Activated T-cell treated with anti-CD3 and anti-CD28 coated beads, Interleukin-2, amount 50 U/mL, for 24 hours (primary cell): ENCODE measurements around the gene EPB41L1.
"Not testable (repeated sequence)": the region's sequence is repeated elsewhere in the genome, so short reads cannot be mapped to it uniquely, and the experiment has no call there.

Experiments
- DNase-seq: peaks from one replicate; pipeline ENCODE4 v3.0.0-alpha.2; 2020
- H3K27ac Mint-ChIP-seq: 2 replicates; pipeline ENCODE4 v1.8.0; 2020; ENCODE audit warnings: mild to moderate bottlenecking, mixed read lengths
- H3K27me3 Mint-ChIP-seq: 2 replicates; pipeline ENCODE4 v1.8.0; 2020; ENCODE audit warnings: mixed read lengths
- H3K36me3 Mint-ChIP-seq: 2 replicates; pipeline ENCODE4 v1.8.0; 2020; ENCODE audit warnings: low read depth, mixed read lengths
- H3K4me1 Mint-ChIP-seq: 2 replicates; pipeline ENCODE4 v1.8.0; 2020; ENCODE audit warnings: low read depth, mixed read lengths
- H3K4me3 Mint-ChIP-seq: 2 replicates; pipeline ENCODE4 v1.8.0; 2020; ENCODE audit warnings: mild to moderate bottlenecking, moderate library complexity, mixed read lengths
- H3K9me3 Mint-ChIP-seq: 2 replicates; pipeline ENCODE4 v1.8.0; 2020; ENCODE audit warnings: mixed read lengths

The EPB41L1 gene

DNA sequence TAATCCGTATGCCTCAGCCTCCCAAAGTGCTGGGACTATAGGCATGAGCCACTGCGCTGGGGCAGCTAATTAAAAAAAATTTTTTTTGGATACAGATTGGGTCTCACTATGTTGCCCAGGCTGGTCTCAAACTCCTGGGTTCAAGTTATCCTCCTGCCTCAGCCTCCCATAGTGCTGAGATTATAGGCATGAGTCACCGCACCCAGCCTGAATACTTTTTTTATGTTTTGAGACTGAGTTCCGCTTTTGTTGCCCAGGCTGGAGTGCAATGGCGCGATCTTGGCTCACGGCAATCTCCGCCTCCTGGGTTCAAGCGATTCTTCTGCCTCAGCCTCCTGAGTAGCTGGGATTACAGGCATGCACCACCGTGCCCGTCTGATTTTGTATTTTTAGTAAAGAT, 17.2 kb upstream of the EPB41L1 start:
- H3K4me1 Mint-ChIP-seq, H3K4me3 Mint-ChIP-seq, DNase-seq, H3K27ac Mint-ChIP-seq, H3K27me3 Mint-ChIP-seq, H3K36me3 Mint-ChIP-seq, H3K9me3 Mint-ChIP-seq: not testable (repeated sequence)

DNA sequence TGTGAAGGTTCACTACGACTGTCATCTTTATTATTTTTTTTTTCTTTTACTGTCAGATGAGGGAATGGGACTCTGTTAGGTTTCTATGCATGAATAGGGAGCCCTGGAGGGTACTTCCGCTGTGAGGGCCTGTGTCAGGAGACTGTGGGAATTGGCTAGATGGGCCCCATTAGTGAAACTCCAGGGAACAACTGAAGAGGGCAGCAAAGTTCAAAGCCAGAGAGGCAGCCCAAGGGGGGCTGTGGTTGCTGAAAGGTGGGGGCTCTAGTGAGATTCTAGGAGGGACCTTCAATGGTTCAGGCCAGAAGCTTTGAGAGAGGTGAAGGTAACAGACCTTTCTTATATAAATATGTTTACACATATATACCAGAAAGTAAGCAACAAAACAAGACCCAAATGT, 13.2 kb upstream of the EPB41L1 start:
- H3K9me3 Mint-ChIP-seq, result no peaks in the 10 kb centered on the region
- peaks cover 10% of the 10 kb centered on the region for H3K27me3 Mint-ChIP-seq
- DNase-seq, result no peak
- H3K36me3 Mint-ChIP-seq, result no peaks in the 10 kb centered on the region
- no peak overlapping the region for H3K27ac Mint-ChIP-seq
- peaks cover 1% of the 10 kb centered on the region for H3K4me1 Mint-ChIP-seq
- no peak overlapping the region for H3K4me3 Mint-ChIP-seq

DNA sequence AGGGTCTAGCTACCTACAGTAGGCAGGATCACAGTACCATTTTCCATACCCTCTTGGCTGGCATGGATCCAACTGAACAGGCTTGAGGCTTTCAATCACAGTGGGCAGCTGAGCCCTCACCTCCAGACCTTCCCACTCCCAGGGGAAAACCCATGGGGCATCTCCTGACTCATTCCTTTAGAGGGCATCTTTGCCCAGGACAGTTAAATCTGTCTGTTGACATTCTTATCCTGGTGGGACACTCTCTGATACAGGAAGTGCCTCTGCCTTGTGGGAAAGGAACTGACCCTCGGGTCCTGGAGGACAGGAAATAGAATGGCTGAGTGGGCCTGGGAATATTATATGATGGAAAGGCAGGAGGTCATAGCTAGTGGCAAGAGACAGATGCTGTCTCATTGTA, 10.2 kb upstream of the EPB41L1 start:
- no peak overlapping the region for H3K27ac Mint-ChIP-seq
- peaks cover 10% of the 10 kb centered on the region for H3K27me3 Mint-ChIP-seq
- no peaks in the 10 kb centered on the region for H3K36me3 Mint-ChIP-seq
- no peak for DNase-seq
- H3K9me3 Mint-ChIP-seq, result no peaks in the 10 kb centered on the region
- H3K4me3 Mint-ChIP-seq, result no peak overlapping the region
- H3K4me1 Mint-ChIP-seq, result peaks cover 1% of the 10 kb centered on the region

GRCh38 chr20:36145877-36146707, 8.4 kb upstream of the EPB41L1 start:
- no peak overlapping the region for H3K27ac Mint-ChIP-seq
- peaks cover 10% of the 10 kb centered on the region for H3K27me3 Mint-ChIP-seq
- H3K36me3 Mint-ChIP-seq, result no peaks in the 10 kb centered on the region

GRCh38 chr20:36147690-36148089, 6.8 kb upstream of the EPB41L1 start:
- Mint-ChIP-seq H3K27me3 (peaks cover 15% of the 10 kb centered on the region), H3K4me1 (peaks cover 1% of the 10 kb centered on the region), H3K27ac (no peak overlapping the region), H3K36me3 (no peaks in the 10 kb centered on the region), H3K9me3 (no peaks in the 10 kb centered on the region), H3K4me3 (no peak overlapping the region)
- no peak for DNase-seq

More at GRCh38 chr20:36145877-36146707, 8.4 kb upstream of the EPB41L1 start:
- DNase-seq, result no peak
- Mint-ChIP-seq H3K4me3 (no peak overlapping the region), H3K9me3 (no peaks in the 10 kb centered on the region), H3K4me1 (peaks cover 1% of the 10 kb centered on the region)

GRCh38 chr20:36148439-36148838, 6.1 kb upstream of the EPB41L1 start:
- DNase-seq, result no peak
- H3K4me3 Mint-ChIP-seq, result no peak overlapping the region
- H3K36me3 Mint-ChIP-seq, result no peaks in the 10 kb centered on the region
- H3K27ac Mint-ChIP-seq, result no peak overlapping the region
- H3K4me1 Mint-ChIP-seq, result no peaks in the 10 kb centered on the region
- peaks cover 22% of the 10 kb centered on the region for H3K27me3 Mint-ChIP-seq
- H3K9me3 Mint-ChIP-seq, result no peaks in the 10 kb centered on the region

DNA sequence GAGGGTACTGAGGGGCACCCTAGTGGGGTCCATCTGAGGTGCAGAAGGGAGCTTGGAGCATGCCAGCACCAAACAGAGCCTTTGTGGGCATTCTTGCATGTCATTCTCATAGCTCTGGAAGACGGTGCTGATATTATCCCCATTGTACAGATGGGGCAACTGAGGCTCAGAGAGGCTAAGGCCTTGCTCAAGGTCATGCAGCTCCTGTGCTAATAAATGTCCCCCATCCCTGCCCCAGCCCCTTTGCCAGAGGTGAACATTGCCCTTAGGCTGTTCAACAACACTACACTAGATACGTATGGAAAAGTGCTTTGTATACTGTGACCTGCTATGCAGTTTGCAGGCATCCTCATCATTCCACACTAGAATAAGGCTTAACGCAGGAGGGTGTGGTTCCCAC, 5.5 kb upstream of the EPB41L1 start:
- no peak for DNase-seq
- Mint-ChIP-seq H3K27ac (no peak overlapping the region), H3K9me3 (no peaks in the 10 kb centered on the region), H3K36me3 (no peaks in the 10 kb centered on the region), H3K4me3 (no peak overlapping the region), H3K4me1 (peaks cover 2% of the 10 kb centered on the region), H3K27me3 (peaks cover 24% of the 10 kb centered on the region)

- H3K27me3 Mint-ChIP-seq, result peaks cover 20% of the 10 kb centered on the region
- H3K36me3 Mint-ChIP-seq, result no peaks in the 10 kb centered on the region
- H3K4me1 Mint-ChIP-seq, result peaks cover 2% of the 10 kb centered on the region
- no peak overlapping the region for H3K27ac Mint-ChIP-seq
- no peak overlapping the region for H3K4me3 Mint-ChIP-seq
- no peak for DNase-seq
- H3K9me3 Mint-ChIP-seq, result no peaks in the 10 kb centered on the region
Measured at GRCh38 chr20:36149469-36149868, 5.1 kb upstream of the EPB41L1 start.

- H3K4me1 Mint-ChIP-seq, result peaks cover 6% of the 10 kb centered on the region
- no peak overlapping the region for H3K27ac Mint-ChIP-seq
- H3K36me3 Mint-ChIP-seq, result no peaks in the 10 kb centered on the region
- H3K4me3 Mint-ChIP-seq, result no peak overlapping the region
- no peak for DNase-seq
- no peaks in the 10 kb centered on the region for H3K9me3 Mint-ChIP-seq
- H3K27me3 Mint-ChIP-seq, result peaks cover 22% of the 10 kb centered on the region
Measured at GRCh38 chr20:36150489-36150846, 4.1 kb upstream of the EPB41L1 start.

DNA sequence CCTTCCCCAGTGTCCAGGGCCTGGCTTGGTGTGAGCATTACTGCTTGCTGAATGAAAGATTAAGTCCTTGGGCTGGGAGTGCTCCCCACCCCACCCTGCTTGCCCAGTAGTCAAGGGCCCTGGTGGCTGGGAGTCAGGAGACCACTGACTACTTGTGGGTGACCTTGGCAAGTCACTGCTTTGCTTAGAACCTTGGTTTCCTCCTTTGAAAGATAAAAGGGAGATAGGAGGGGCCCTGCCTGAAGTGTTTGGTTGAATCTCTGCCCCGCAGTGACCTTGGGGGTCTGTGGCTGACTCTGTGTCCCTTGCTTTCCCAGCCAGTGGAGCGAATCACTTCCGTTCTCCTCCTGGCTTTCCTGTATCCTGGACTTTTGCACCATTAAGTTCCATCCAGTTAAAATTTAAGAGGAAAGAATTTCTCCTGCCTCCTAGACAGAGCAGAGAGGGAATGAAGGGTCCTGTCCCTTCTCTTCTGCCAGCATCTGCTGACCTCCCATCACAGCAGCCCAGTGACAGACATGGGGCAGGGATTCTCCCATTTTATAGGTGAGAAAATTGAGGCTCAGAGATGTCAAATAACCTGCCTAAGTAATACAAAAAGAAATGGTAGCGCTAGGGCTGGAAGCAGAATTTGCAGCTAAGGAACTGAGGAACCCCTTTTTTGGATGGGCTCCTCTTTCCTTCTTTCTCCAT, 3.5 kb upstream of the EPB41L1 start:
- Mint-ChIP-seq H3K27me3 (peaks cover 25% of the 10 kb centered on the region), H3K27ac (no peak overlapping the region), H3K4me3 (no peak overlapping the region)

GRCh38 chr20:36152261-36152660, 2.3 kb upstream of the EPB41L1 start:
- no peak overlapping the region for H3K4me3 Mint-ChIP-seq
- H3K4me1 Mint-ChIP-seq, result peaks cover 11% of the 10 kb centered on the region
- no peak overlapping the region for H3K27ac Mint-ChIP-seq
- no peaks in the 10 kb centered on the region for H3K36me3 Mint-ChIP-seq
- no peaks in the 10 kb centered on the region for H3K9me3 Mint-ChIP-seq
- no peak for DNase-seq
- H3K27me3 Mint-ChIP-seq, result peaks cover 35% of the 10 kb centered on the region

More for the DNA sequence above, 3.5 kb upstream of the EPB41L1 start:
- Mint-ChIP-seq H3K9me3 (no peaks in the 10 kb centered on the region), H3K36me3 (no peaks in the 10 kb centered on the region), H3K4me1 (peaks cover 6% of the 10 kb centered on the region)
- DNase-seq, result no peak

DNA sequence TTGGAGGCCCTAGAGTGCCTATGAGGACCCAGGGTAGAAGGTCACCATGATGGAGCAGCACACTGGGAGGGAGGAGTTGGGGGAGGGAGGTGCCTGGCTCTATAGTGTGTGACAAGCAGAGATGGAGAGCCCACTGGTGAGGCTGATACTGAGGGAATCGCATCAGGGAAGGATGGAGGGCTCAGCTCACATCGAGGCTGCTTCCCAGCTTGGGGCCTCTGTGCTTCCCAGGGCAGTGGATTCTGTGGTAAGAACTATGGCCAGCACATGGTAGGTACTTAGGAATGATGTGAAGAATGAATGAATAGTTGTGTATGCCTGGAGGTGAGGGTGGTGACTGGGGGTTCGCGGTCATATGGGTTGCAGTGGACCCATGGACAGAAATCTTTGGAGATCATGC, 1.3 kb upstream of the EPB41L1 start:
- Mint-ChIP-seq H3K4me1 (peaks cover 11% of the 10 kb centered on the region), H3K9me3 (no peaks in the 10 kb centered on the region), H3K36me3 (no peaks in the 10 kb centered on the region), H3K4me3 (no peak overlapping the region), H3K27me3 (peaks cover 38% of the 10 kb centered on the region), H3K27ac (no peak overlapping the region)
- DNase-seq, result no peak

GRCh38 chr20:36153736-36154699, 522 bp upstream of the EPB41L1 start:
- Mint-ChIP-seq H3K4me3 (no peak overlapping the region), H3K27ac (no peak overlapping the region), H3K9me3 (no peaks in the 10 kb centered on the region), H3K4me1 (peaks cover 11% of the 10 kb centered on the region), H3K27me3 (peaks cover 38% of the 10 kb centered on the region), H3K36me3 (no peaks in the 10 kb centered on the region)
- DNase-seq, result peak; percentile 54

DNA sequence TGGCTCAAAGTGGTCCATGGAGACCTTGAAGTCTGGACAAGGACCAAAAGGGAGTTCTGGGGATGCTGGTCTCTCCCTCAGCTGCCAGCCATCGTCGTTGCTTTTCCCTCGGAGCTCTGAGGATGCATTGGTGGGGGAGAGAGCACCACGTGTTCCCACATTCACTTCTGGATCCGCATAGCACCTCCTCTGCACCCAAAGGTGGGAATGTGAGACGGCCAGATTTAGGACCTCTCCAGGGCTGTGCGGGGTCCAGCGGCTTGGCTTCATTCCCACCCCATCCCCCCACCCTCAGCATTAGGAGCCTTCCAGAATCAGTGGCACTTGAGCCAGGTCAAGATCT, 1.1 kb downstream of the EPB41L1 start:
- H3K4me3 Mint-ChIP-seq, result no peak overlapping the region
- no peaks in the 10 kb centered on the region for H3K36me3 Mint-ChIP-seq
- DNase-seq, result no peak
- no peaks in the 10 kb centered on the region for H3K9me3 Mint-ChIP-seq
- no peak overlapping the region for H3K27ac Mint-ChIP-seq
- H3K4me1 Mint-ChIP-seq, result peaks cover 11% of the 10 kb centered on the region
- peaks cover 40% of the 10 kb centered on the region for H3K27me3 Mint-ChIP-seq
